ENCODE measurements around the gene SPCS1. TPM values are rescaled to one million over a fixed set of nuclear protein-coding genes. Genes with fewer than 3 reads are reported as not detected.

Gene SPCS1
- polyA plus RNA-seq, 1 donor (not counting 4 experiments of a cell fraction or from before 2014, with no cell fraction given) = 140 TPM

DNA sequence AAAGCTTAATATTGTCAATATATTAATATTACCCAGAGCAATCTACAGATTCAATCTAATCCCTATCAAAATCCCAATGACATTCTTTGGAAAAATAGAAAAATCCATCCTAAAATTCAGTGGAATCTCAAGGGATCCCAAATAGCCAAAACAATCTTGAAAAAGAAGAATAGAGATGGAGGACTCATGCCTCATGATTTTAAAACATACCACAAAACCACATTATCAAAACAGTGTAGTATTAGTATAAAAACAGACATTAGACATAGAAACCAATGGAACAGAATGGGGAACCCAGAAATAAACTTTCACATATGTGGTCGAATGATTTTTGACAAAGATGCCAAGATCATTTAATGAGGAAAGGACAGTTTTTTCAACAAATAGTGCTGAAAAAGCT lies 50.2 kb downstream of the SPCS1 start:
- H3K9ac ChIP-seq (ENCODE audit: control insufficient read depth, extremely low read depth, insufficient read depth, low read length) = no peak overlapping the region
- TF ChIP-seq EZH2 (IDR thresholded peaks at IDR 0.05; ENCODE audit: low read length) = no peak
- TF ChIP-seq, protein P1, sequence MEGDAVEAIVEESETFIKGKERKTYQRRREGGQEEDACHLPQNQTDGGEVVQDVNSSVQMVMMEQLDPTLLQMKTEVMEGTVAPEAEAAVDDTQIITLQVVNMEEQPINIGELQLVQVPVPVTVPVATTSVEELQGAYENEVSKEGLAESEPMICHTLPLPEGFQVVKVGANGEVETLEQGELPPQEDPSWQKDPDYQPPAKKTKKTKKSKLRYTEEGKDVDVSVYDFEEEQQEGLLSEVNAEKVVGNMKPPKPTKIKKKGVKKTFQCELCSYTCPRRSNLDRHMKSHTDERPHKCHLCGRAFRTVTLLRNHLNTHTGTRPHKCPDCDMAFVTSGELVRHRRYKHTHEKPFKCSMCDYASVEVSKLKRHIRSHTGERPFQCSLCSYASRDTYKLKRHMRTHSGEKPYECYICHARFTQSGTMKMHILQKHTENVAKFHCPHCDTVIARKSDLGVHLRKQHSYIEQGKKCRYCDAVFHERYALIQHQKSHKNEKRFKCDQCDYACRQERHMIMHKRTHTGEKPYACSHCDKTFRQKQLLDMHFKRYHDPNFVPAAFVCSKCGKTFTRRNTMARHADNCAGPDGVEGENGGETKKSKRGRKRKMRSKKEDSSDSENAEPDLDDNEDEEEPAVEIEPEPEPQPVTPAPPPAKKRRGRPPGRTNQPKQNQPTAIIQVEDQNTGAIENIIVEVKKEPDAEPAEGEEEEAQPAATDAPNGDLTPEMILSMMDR (optimal IDR thresholded peaks at IDR 0.05 in 1 of 3, IDR thresholded peaks at IDR 0.05 in 1 of 3, conservative IDR thresholded peaks at IDR 0.05 in 1 of 3; ENCODE audit: extremely low read depth in 1 of 3, insufficient read depth in 2 of 3, low read length in 3 of 3) = no peak
- H3K4me1 ChIP-seq (ENCODE audit: control insufficient read depth, extremely low read depth, insufficient read depth, low read length) = no peaks in the 10 kb centered on the region
- no peak for FAIRE-seq
- H3K9me1 ChIP-seq (ENCODE audit: control insufficient read depth, extremely low read depth, insufficient read depth, low read length) = no peaks in the 10 kb centered on the region
- no peaks in the 10 kb centered on the region for H3K9me3 ChIP-seq (ENCODE audit: control insufficient read depth, low read depth, low read length)
- H2AFZ ChIP-seq (ENCODE audit: control insufficient read depth, low read length) = no peak overlapping the region
- no peak for DNase-seq (ENCODE audit: low read depth, low spot score)
- H3K27me3 ChIP-seq (ENCODE audit: control insufficient read depth, extremely low read depth, insufficient read depth, low read length) = no peaks in the 10 kb centered on the region
- dilution Hi-C loops (cut with MboI; ENCODE audit: extremely low pct_ligation_motif_present, low sequenced_read_pairs) = no loop called here
- no peaks in the 10 kb centered on the region for H4K20me1 ChIP-seq (ENCODE audit: control insufficient read depth, extremely low read depth, insufficient read depth, low read length)
- peaks cover 0 to 11% of the 10 kb centered on the region in 2 experiments for H3K36me3 ChIP-seq (ENCODE audit: control insufficient read depth in 2 of 2, extremely low read depth in 1 of 2, insufficient read depth in 2 of 2, low read length in 2 of 2)
- H3K4me2 ChIP-seq (ENCODE audit: control insufficient read depth, extremely low read depth, insufficient read depth, low read depth, low read length) = no peak overlapping the region
- no peak overlapping the region for H3K27ac ChIP-seq (ENCODE audit: control insufficient read depth, insufficient read depth, low read length)
- H3K4me3 ChIP-seq (ENCODE audit: control insufficient read depth in 2 of 3, extremely low read depth in 1 of 3, insufficient read depth in 2 of 3, low read depth in 1 of 3, low read length in 3 of 3) = no peak overlapping the region
- H3K79me2 ChIP-seq (ENCODE audit: control insufficient read depth, insufficient read depth, low read length) = no peaks in the 10 kb centered on the region

Small RNA genes within 50 kb of the gene (small RNA-seq; reads per million reads assigned to genes)
- gene AC006254.2 (ENCODE audit: insufficient read length in 3 of 3, low read depth in 3 of 3, low replicate concordance in 1 of 3) (0 reads per million in 3 experiments), gene RF00569 (ENCODE audit: insufficient read length in 3 of 3, low read depth in 3 of 3, low replicate concordance in 1 of 3) (117 to 1,353 (median 670) reads per million in 3 experiments), gene RF01183 (ENCODE audit: insufficient read length in 3 of 3, low read depth in 3 of 3, low replicate concordance in 1 of 3) (0 reads per million in 3 experiments), gene SNORD19 (ENCODE audit: insufficient read length in 3 of 3, low read depth in 3 of 3, low replicate concordance in 1 of 3) (0 reads per million in 3 experiments), gene SNORD19B (ENCODE audit: insufficient read length in 3 of 3, low read depth in 3 of 3, low replicate concordance in 1 of 3) (0 reads per million in 3 experiments), gene SNORD69 (ENCODE audit: insufficient read length in 3 of 3, low read depth in 3 of 3, low replicate concordance in 1 of 3) (12.3 to 452 (median 435) reads per million in 3 experiments)

Other genes with a start within 250 kb of the SPCS1 start
- 0.02 TPM in 1 of 3 replicates, not detected in the others for gene STAB1, start 210.8 kb upstream of the SPCS1 start, polyA plus RNA-seq
- gene NT5DC2, start 172.2 kb upstream of the SPCS1 start, polyA plus RNA-seq = 54.7 to 63.3 TPM (median 55.0 TPM) in 3 replicates
- gene UQCC5, start 169.5 kb upstream of the SPCS1 start, polyA plus RNA-seq = 20.0 to 28.0 TPM (median 26.0 TPM) in 3 replicates
- gene PBRM1, start 20.2 kb upstream of the SPCS1 start, polyA plus RNA-seq = 20.3 to 26.0 TPM (median 25.7 TPM) in 3 replicates
- gene GNL3, start 20.1 kb upstream of the SPCS1 start, polyA plus RNA-seq = 65.7 to 128 TPM (median 77.4 TPM) in 3 replicates
- 52.6 to 66.4 TPM (median 54.0 TPM) in 3 replicates for gene GLT8D1, start 315 bp upstream of the SPCS1 start, polyA plus RNA-seq
- gene NEK4, start 64.8 kb downstream of the SPCS1 start, polyA plus RNA-seq = 11.1 to 15.2 TPM (median 13.6 TPM) in 3 replicates
- not detected in 3 replicates for gene ITIH1, start 71.5 kb downstream of the SPCS1 start, polyA plus RNA-seq
- not detected in 3 replicates for gene ITIH3, start 88.7 kb downstream of the SPCS1 start, polyA plus RNA-seq
- gene ITIH4, start 124.6 kb downstream of the SPCS1 start, polyA plus RNA-seq = 1.3 to 4.1 TPM (median 1.4 TPM) in 3 replicates
- gene MUSTN1, start 128.9 kb downstream of the SPCS1 start, polyA plus RNA-seq = 0.24 TPM in 1 of 3 replicates, not detected in the others
- 8.2 to 10.2 TPM (median 8.3 TPM) in 3 replicates for gene STIMATE, start 191.4 kb downstream of the SPCS1 start, polyA plus RNA-seq

All from keratinocyte (primary cell).